GM21360 (cell line): ENCODE measurements around the gene RAB35.

Experiments
- ATAC-seq: cut with Tn5 transposase; IDR thresholded peaks from one replicate; pipeline ENCODE4 v1.9.1; 2021; ENCODE audit warnings: mild to moderate bottlenecking, moderate library complexity; ENCODE audit not compliant: unreplicated experiment

The RAB35 gene

GRCh38 chr12:120134307-120134980 lies 17.9 kb upstream of the RAB35 start:
- no peak for ATAC-seq

GRCh38 chr12:120132863-120133385 lies 16.4 kb upstream of the RAB35 start:
- peak; percentile 85 for ATAC-seq

- ATAC-seq: no peak
Measured at GRCh38 chr12:120132054-120132836, 15.7 kb upstream of the RAB35 start.

- ATAC-seq: no peak
Measured at GRCh38 chr12:120131116-120131515, 14.6 kb upstream of the RAB35 start.

GRCh38 chr12:120130011-120130410 lies 13.5 kb upstream of the RAB35 start:
- ATAC-seq: no peak

- ATAC-seq: no peak
Measured at GRCh38 chr12:120126635-120127005, 10.1 kb upstream of the RAB35 start.

GRCh38 chr12:120125792-120126634 lies 9.5 kb upstream of the RAB35 start:
- ATAC-seq: no peak

GRCh38 chr12:120125029-120125428 lies 8.5 kb upstream of the RAB35 start:
- no peak for ATAC-seq

GRCh38 chr12:120121766-120122293 lies 5.3 kb upstream of the RAB35 start:
- ATAC-seq: peak; percentile 34

GRCh38 chr12:120121343-120121742 lies 4.8 kb upstream of the RAB35 start:
- no peak for ATAC-seq

GRCh38 chr12:120119271-120119973 lies 2.9 kb upstream of the RAB35 start:
- ATAC-seq: peak; percentile 28

- ATAC-seq: no peak
Measured at GRCh38 chr12:120118321-120119061, 1.9 kb upstream of the RAB35 start.

- no peak for ATAC-seq
Measured at GRCh38 chr12:120117961-120118320, 1.4 kb upstream of the RAB35 start.

GRCh38 chr12:120116792-120117651 lies 469 bp upstream of the RAB35 start:
- ATAC-seq: peak; percentile 38

GRCh38 chr12:120115692-120116440 lies 687 bp downstream of the RAB35 start:
- ATAC-seq: no peak

- no peak for ATAC-seq
Measured at GRCh38 chr12:120115066-120115465, 1.5 kb downstream of the RAB35 start.

- peak; percentile 70 for ATAC-seq
Measured at GRCh38 chr12:120110550-120111501, 5.7 kb downstream of the RAB35 start.
